Smooth muscle cell (in vitro differentiated cells): ENCODE results near the gene CAD. TPM values are rescaled to one million over a fixed set of nuclear protein-coding genes. Genes with fewer than 3 reads are reported as not detected.

Experiments
- DNase-seq: peaks from one replicate; lab custom pipeline; 2025; ENCODE audit not compliant: unreplicated experiment; lab: John Stamatoyannopoulos, UW
- H2AFZ ChIP-seq: fragments of 200-600 bp; sonication (generic); 2 replicates; pipeline ENCODE4 v1.6.0; 2016; ENCODE audit warnings: antibody characterized with exemption, low read depth, mild to moderate bottlenecking
- H3F3A ChIP-seq: fragments of 200-600 bp; sonication (generic); 2 replicates; pipeline ENCODE4 v1.6.0; 2017; ENCODE audit warnings: antibody characterized with exemption, low read depth
- H3K27ac ChIP-seq: fragments of 200-600 bp; sonication (generic); 2 replicates; pipeline ENCODE4 v1.5.1; 2016; ENCODE audit warnings: low read depth, mild to moderate bottlenecking
- H3K27me3 ChIP-seq: fragments of 200-600 bp; sonication (generic); 2 replicates; pipeline ENCODE4 v1.6.1; 2016; ENCODE audit warnings: low read depth, mild to moderate bottlenecking
- H3K36me3 ChIP-seq: fragments of 200-600 bp; sonication (generic); 2 replicates; pipeline ENCODE4 v1.5.1; 2016; ENCODE audit warnings: low read depth
- H3K4me1 ChIP-seq: fragments of 200-600 bp; sonication (generic); 2 replicates; pipeline ENCODE4 v1.5.1; 2016; ENCODE audit warnings: low read depth
- H3K4me2 ChIP-seq: fragments of 200-600 bp; sonication (generic); 2 replicates; pipeline ENCODE4 v1.6.0; 2016; ENCODE audit warnings: mild to moderate bottlenecking
- H3K4me3 ChIP-seq: fragments of 200-600 bp; sonication (generic); 2 replicates; pipeline ENCODE4 v1.5.1; 2016; ENCODE audit warnings: mild to moderate bottlenecking
- H3K79me2 ChIP-seq: fragments of 200-600 bp; sonication (generic); 2 replicates; pipeline ENCODE4 v1.6.0; 2016; ENCODE audit warnings: low read depth, mild to moderate bottlenecking
- H3K9ac ChIP-seq: fragments of 200-600 bp; sonication (generic); 2 replicates; pipeline ENCODE4 v1.6.0; 2016; ENCODE audit warnings: low read depth
- H3K9me3 ChIP-seq: fragments of 200-600 bp; sonication (generic); replicated peaks from 2 replicates; pipeline ENCODE4 v1.5.1; 2016; ENCODE audit warnings: low read depth
- H4K20me1 ChIP-seq: fragments of 200-600 bp; sonication (generic); 2 replicates; pipeline ENCODE4 v1.6.0; 2016; ENCODE audit warnings: low read depth
- CTCF ChIP-seq: fragments of 200-600 bp; sonication (generic); IDR thresholded peaks from 2 replicates; pipeline ENCODE4 v1.5.1; 2017; ENCODE audit warnings: borderline replicate concordance, mild to moderate bottlenecking, antibody characterized with exemption; ENCODE audit not compliant: insufficient read depth, poor library complexity, severe bottlenecking
- WGBS: methylation state at CpG from one replicate; pipeline ENCODE4 v1.1.7; 2016; ENCODE audit warnings: low lambda C conversion rate; 5-methylcytosine and 5-hydroxymethylcytosine counted together
- polyA plus RNA-seq: library from polyadenylated mRNA; unstranded; fragments of >200 nt; fragmentation: Nextera tagmentation; extraction: Ambion mirVana; gene quantifications from 2 replicates; pipeline ENCODE4 v1.2.1, GENCODE V29; 2016
- total RNA-seq: library from RNA; depleted of rRNA; stranded (reverse); fragments of >200 nt; gene quantifications from 2 replicates; pipeline ENCODE4 v1.2.3, GENCODE V29; 2014

The CAD gene
- total and polyA plus RNA-seq, 2 experiments from 2014 or later, result 20.3 to 34.3 TPM

GRCh38 chr2:27255187-27255586 is 38.0 kb downstream of the CAD start:
- no peak overlapping the region for H3K4me2 ChIP-seq
- DNase-seq, result no peak
- no peak overlapping the region for H3K9ac ChIP-seq
- no peak overlapping the region for H2AFZ ChIP-seq
- H4K20me1 ChIP-seq, result no peaks in the 10 kb centered on the region
- WGBS, result 54% methylated on average over 13 of the region's 13 CpGs
- H3K27ac ChIP-seq, result no peak overlapping the region
- no peaks in the 10 kb centered on the region for H3K4me1 ChIP-seq
- H3K36me3 ChIP-seq, result no peaks in the 10 kb centered on the region
- H3K79me2 ChIP-seq, result no peaks in the 10 kb centered on the region
- no peaks in the 10 kb centered on the region for H3F3A ChIP-seq
- TF ChIP-seq CTCF, result no peak
- H3K27me3 ChIP-seq, result peaks cover 59% of the 10 kb centered on the region
- H3K9me3 ChIP-seq, result no peaks in the 10 kb centered on the region
- no peak overlapping the region for H3K4me3 ChIP-seq

- DNase-seq, result no peak
- Histone ChIP-seq H4K20me1 (no peaks in the 10 kb centered on the region), H3K9me3 (no peaks in the 10 kb centered on the region), H3K9ac (no peak overlapping the region), H3K79me2 (no peaks in the 10 kb centered on the region), H3K4me1 (no peaks in the 10 kb centered on the region), H3K27ac (no peak overlapping the region), H3F3A (no peaks in the 10 kb centered on the region), H3K4me3 (no peak overlapping the region), H3K27me3 (peaks cover 64% of the 10 kb centered on the region), H3K4me2 (no peak overlapping the region), H2AFZ (no peak overlapping the region), H3K36me3 (no peaks in the 10 kb centered on the region)
- no peak for TF ChIP-seq CTCF
- 72% methylated on average over 1 of the region's 1 CpG for WGBS
These were observed 38.5 kb downstream of the CAD start for GRCh38 chr2:27255660-27256059.

- Histone ChIP-seq H3K9ac (no peak overlapping the region), H2AFZ (no peak overlapping the region), H4K20me1 (no peaks in the 10 kb centered on the region), H3K36me3 (no peaks in the 10 kb centered on the region), H3K4me3 (no peak overlapping the region), H3F3A (no peaks in the 10 kb centered on the region), H3K9me3 (no peaks in the 10 kb centered on the region), H3K79me2 (no peaks in the 10 kb centered on the region), H3K27ac (no peak overlapping the region), H3K4me2 (no peak overlapping the region), H3K27me3 (peaks cover 68% of the 10 kb centered on the region), H3K4me1 (no peaks in the 10 kb centered on the region)
- TF ChIP-seq CTCF, result no peak
- WGBS, result 83% methylated on average over 3 of the region's 7 CpGs
- DNase-seq, result no peak
These were observed 39.8 kb downstream of the CAD start for GRCh38 chr2:27256855-27257454.

GRCh38 chr2:27258051-27258450 is 40.9 kb downstream of the CAD start:
- no peak overlapping the region for H3K27ac ChIP-seq

More at GRCh38 chr2:27258051-27258450, 40.9 kb downstream of the CAD start:
- Histone ChIP-seq H3K36me3 (no peaks in the 10 kb centered on the region), H3F3A (no peaks in the 10 kb centered on the region), H3K4me3 (no peak overlapping the region), H3K79me2 (no peaks in the 10 kb centered on the region), H2AFZ (no peak overlapping the region), H4K20me1 (no peaks in the 10 kb centered on the region), H3K9ac (no peak overlapping the region), H3K9me3 (no peaks in the 10 kb centered on the region), H3K27me3 (peaks cover 79% of the 10 kb centered on the region), H3K4me2 (no peak overlapping the region), H3K4me1 (peaks cover 7% of the 10 kb centered on the region)
- DNase-seq, result no peak
- no peak for TF ChIP-seq CTCF
- whole genome bisulfite sequencing, result 87% methylated on average over 8 of the region's 8 CpGs
